Measurements from ENCODE around the gene GCNT2.
"Not testable (repeated sequence)": the region's sequence is repeated elsewhere in the genome, so short reads cannot be mapped to it uniquely, and the experiment has no call there.

GCNT2 gene

DNA sequence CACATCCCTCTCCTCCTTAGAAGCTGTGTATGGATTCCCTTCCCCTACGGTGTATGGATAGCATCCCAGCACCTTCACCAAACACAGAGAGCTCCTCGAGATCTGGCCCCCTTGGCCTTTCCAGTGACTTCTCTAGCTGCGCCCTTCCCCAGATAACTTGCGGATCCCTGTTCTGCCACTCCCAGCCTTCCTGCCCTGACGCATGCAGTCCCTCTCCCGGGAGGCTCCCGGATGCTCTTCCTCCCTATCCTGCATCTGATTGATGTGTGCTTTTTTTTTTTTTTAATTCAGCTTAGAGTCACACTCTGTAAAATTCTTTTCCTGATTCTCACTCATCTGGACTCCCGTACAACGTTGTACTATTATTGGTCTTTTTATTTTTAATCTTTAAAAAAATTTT is 44.8 kb downstream of the GCNT2 start:
- no peaks in the 10 kb centered on the region for H3K9me3 Mint-ChIP-seq
- no peaks in the 10 kb centered on the region for H3K27me3 Mint-ChIP-seq
- H3K27ac Mint-ChIP-seq, result no peak overlapping the region
- no peaks in the 10 kb centered on the region for H3K36me3 Mint-ChIP-seq
- no peaks in the 10 kb centered on the region for H3K4me1 Mint-ChIP-seq
- CTCF ChIA-PET, result no interaction called here
- no peak overlapping the region for H3K4me3 Mint-ChIP-seq
- DNase-seq, result no peak

DNA sequence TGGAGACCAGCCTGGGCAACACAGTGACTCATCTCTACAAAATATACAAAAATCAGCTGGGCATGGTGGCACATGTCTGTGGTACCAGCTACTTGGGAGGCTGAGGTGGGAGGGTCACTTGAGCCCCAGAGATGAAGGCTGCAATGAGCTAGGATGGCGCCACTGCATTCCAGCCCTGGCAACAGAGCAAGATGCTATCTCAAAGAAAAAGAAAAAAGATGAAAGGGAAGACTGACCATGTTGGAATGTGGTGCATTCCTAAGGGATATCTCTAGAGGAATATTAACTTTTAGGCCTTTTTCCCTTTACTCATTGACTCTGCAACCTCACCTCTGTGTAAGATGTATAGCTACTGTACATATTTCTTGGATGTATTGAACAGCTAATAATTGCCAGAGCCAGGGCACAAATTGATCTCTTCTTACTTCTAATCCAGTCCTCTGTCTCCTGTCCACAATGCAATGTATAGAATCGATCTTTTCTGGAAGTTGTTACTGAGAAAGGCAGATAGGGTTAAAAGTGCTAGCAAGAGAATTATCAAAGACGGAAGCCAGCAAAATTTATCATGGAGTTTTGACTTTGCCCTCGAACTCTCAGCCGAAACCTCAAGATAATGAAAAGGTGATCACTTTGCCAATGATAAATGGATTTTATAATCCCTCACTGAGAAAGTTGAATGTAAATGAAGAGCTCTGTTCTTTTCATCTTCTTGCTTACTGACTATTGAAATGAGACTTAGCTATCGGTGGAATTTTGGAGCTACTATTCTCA is 46.3 kb downstream of the GCNT2 start:
- CTCF ChIA-PET, result no interaction called here
- DNase-seq, result no peak
- H3K4me3 Mint-ChIP-seq, result no peak overlapping the region
- H3K27ac Mint-ChIP-seq, result no peak overlapping the region
- H3K36me3 Mint-ChIP-seq, result no peaks in the 10 kb centered on the region
- no peaks in the 10 kb centered on the region for H3K4me1 Mint-ChIP-seq
- no peaks in the 10 kb centered on the region for H3K27me3 Mint-ChIP-seq
- no peaks in the 10 kb centered on the region for H3K9me3 Mint-ChIP-seq

DNA sequence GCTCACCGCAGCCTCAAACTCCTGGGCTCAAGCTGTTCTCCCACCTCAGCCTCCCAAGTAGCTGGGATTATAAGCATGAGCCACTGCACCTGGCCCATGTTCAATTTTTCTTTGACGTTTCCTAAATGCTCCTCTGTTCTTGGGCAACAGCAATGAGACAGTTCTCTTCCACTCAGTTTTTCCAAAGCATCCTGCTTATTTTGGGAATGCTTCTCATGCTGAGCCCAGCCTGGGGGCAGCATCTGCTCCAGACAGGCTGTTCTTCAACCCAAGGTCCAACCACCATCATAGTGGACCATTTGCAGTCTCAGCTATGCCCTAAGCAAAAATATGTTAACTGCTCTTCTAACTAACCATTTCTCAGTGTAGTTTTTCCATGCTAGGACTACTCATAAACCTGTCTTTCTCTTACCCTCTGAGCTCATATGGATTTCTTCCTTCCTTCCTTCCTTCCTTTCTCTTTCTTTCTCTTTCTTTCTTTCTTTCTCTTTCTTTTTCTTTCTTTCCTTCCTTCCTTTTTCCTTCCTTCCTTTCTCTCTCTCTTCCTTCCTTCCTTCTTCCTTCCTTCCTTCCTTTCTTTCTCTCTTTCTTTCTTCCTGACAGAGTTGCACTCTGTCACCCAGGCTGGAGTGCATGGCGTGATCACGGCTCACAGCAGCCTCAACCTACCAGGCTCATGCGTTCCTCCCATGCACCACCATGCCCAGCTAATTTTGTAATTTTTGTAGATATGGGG is 48.4 kb downstream of the GCNT2 start:
- no peak overlapping the region for H3K4me3 Mint-ChIP-seq
- no peak for DNase-seq
- H3K4me1 Mint-ChIP-seq, result no peaks in the 10 kb centered on the region
- H3K36me3 Mint-ChIP-seq, result no peaks in the 10 kb centered on the region
- H3K27ac Mint-ChIP-seq, result no peak overlapping the region
- H3K9me3 Mint-ChIP-seq, result no peaks in the 10 kb centered on the region
- no peaks in the 10 kb centered on the region for H3K27me3 Mint-ChIP-seq
- CTCF ChIA-PET, result no interaction called here

GRCh38 chr6:10575519-10575918 is 54.4 kb downstream of the GCNT2 start:
- H3K4me3 Mint-ChIP-seq, H3K27ac Mint-ChIP-seq, CTCF ChIA-PET, H3K4me1 Mint-ChIP-seq, H3K9me3 Mint-ChIP-seq, DNase-seq, H3K36me3 Mint-ChIP-seq, H3K27me3 Mint-ChIP-seq: not testable (repeated sequence)

DNA sequence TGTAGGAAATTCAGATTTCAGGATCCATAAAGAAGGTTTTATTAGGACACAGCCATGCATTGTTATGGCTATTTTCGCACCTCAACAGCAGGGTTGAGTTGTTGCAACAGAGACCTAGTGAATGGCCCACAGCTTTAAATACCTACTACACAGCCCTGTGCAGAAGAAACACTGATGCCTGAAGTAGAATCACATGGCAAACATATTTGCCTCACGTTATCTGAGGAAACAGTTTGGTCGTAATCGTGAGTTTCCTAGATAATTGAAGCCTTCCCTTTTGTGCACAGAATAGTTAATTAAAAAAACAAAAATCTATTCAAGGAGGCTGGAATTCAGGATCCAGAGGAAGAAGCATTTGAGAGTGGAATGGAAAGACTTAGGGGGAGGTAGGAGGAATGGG is 55.1 kb downstream of the GCNT2 start:
- Mint-ChIP-seq H3K9me3 (no peaks in the 10 kb centered on the region), H3K4me3 (no peak overlapping the region), H3K27ac (no peak overlapping the region), H3K27me3 (no peaks in the 10 kb centered on the region), H3K36me3 (no peaks in the 10 kb centered on the region), H3K4me1 (no peaks in the 10 kb centered on the region)
- DNase-seq, result no peak
- CTCF ChIA-PET, result no interaction called here

DNA sequence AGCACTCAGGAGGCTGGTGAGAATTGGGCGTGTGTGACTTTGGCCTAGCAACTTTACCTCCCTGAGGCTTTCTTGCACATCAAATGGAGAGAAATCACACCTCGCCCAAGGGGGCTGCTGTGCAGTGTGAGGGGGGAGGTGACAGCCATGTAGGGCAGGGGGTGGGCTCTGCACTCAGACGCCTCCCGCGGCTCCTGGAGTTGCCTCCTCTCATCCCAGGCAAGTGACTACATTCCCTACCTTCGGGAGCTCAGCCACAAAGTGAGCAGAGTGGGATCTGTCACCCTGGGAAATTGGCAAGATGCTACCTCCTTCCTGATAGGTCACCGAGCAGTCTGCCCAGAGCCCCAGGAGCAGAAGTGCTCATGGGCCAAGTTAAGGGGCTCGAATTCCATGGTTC is 56.0 kb downstream of the GCNT2 start:
- Mint-ChIP-seq H3K36me3 (no peaks in the 10 kb centered on the region), H3K9me3 (no peaks in the 10 kb centered on the region), H3K4me1 (no peaks in the 10 kb centered on the region), H3K27me3 (no peaks in the 10 kb centered on the region), H3K4me3 (no peak overlapping the region), H3K27ac (no peak overlapping the region)
- CTCF ChIA-PET, result no interaction called here
- no peak for DNase-seq

- Mint-ChIP-seq H3K27me3 (no peaks in the 10 kb centered on the region), H3K27ac (no peak overlapping the region), H3K4me1 (peaks cover 13% of the 10 kb centered on the region), H3K9me3 (no peaks in the 10 kb centered on the region), H3K4me3 (no peak overlapping the region), H3K36me3 (no peaks in the 10 kb centered on the region)
- CTCF ChIA-PET, result interaction anchor here (0.8 kb wide), 1 partner anchor 19 kb away, joined by 3 read pairs; no protein-coding TSS in a partner anchor
- no peak for DNase-seq
These were observed 57.6 kb downstream of the GCNT2 start for GRCh38 chr6:10578723-10579122.

GRCh38 chr6:10579803-10580202 is 58.7 kb downstream of the GCNT2 start:
- Mint-ChIP-seq H3K4me1 (peaks cover 24% of the 10 kb centered on the region), H3K4me3 (no peak overlapping the region), H3K27ac (no peak overlapping the region), H3K9me3 (no peaks in the 10 kb centered on the region), H3K27me3 (no peaks in the 10 kb centered on the region), H3K36me3 (no peaks in the 10 kb centered on the region)
- no peak for DNase-seq
- CTCF ChIA-PET, result interaction anchor here (0.6 to 0.8 kb wide), 2 partner anchors 20 to 59 kb away, joined by 3 read pairs; no protein-coding TSS in a partner anchor

- H3K4me1 Mint-ChIP-seq, result peaks cover 28% of the 10 kb centered on the region
- DNase-seq, result no peak
- no peaks in the 10 kb centered on the region for H3K27me3 Mint-ChIP-seq
- CTCF ChIA-PET, result no interaction called here
- H3K27ac Mint-ChIP-seq, result no peak overlapping the region
- H3K36me3 Mint-ChIP-seq, result no peaks in the 10 kb centered on the region
- H3K9me3 Mint-ChIP-seq, result no peaks in the 10 kb centered on the region
- H3K4me3 Mint-ChIP-seq, result no peak overlapping the region
These were observed 59.4 kb downstream of the GCNT2 start for GRCh38 chr6:10580570-10580969.

DNA sequence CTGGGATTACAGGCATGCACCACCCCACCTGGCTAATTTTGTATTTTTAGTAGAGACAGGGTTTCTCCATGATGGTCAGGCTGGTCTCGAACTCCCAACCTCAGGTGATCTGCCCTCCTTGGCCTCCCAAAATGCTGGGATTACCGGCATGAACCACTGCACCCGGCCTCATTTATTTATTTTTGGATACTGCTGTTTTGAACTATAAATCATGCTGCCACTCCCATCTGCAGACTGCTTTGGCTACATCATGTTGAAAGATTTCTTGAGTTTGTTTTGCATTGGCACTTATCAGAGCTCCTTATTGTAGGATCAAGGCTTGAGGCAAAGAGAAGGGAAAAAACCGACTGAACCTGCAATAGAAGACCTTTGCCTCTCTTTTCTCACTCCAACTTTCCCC is 60.3 kb downstream of the GCNT2 start:
- peaks cover 28% of the 10 kb centered on the region for H3K4me1 Mint-ChIP-seq
- H3K4me3 Mint-ChIP-seq, H3K27me3 Mint-ChIP-seq, H3K36me3 Mint-ChIP-seq, CTCF ChIA-PET, H3K9me3 Mint-ChIP-seq, H3K27ac Mint-ChIP-seq, DNase-seq: not testable (repeated sequence)

GRCh38 chr6:10582774-10583508 is 61.8 kb downstream of the GCNT2 start:
- Mint-ChIP-seq H3K4me3 (no peak overlapping the region), H3K36me3 (no peaks in the 10 kb centered on the region), H3K27ac (no peak overlapping the region), H3K9me3 (no peaks in the 10 kb centered on the region), H3K4me1 (peaks cover 28% of the 10 kb centered on the region), H3K27me3 (no peaks in the 10 kb centered on the region)
- no peak for DNase-seq
- CTCF ChIA-PET, result interaction anchor here (1.2 kb wide), 1 partner anchor 72 kb away, joined by 3 read pairs; no protein-coding TSS in a partner anchor

DNA sequence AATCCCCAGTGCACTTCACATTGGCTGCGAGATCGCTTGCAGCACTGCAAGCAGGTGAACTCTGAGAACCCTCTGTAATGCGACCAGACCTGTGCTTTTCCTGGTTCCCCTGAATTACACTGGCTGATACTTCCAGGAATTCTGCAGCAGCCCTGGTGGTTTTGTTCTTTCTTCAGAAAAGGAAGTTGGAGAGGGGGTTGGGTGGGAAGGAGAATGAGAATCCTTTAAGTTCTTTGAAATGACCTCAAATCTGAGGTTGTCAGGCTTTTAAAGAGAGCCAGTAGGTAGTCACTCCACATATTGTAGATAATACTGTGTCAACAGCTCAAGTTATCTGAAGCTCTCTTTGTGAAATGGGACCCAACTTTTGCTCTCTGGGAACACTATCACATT is 62.4 kb downstream of the GCNT2 start:
- H3K4me1 Mint-ChIP-seq, result peaks cover 28% of the 10 kb centered on the region
- H3K27ac Mint-ChIP-seq, result peak overlapping the region; percentile 38
- peak; percentile 21 for DNase-seq

GRCh38 chr6:10584607-10585006 is 63.5 kb downstream of the GCNT2 start:
- DNase-seq, result no peak
- Mint-ChIP-seq H3K36me3 (no peaks in the 10 kb centered on the region), H3K4me3 (no peak overlapping the region), H3K27ac (no peak overlapping the region), H3K27me3 (no peaks in the 10 kb centered on the region), H3K4me1 (peaks cover 28% of the 10 kb centered on the region), H3K9me3 (no peaks in the 10 kb centered on the region)
- CTCF ChIA-PET, result no interaction called here

More for the DNA sequence above, 62.4 kb downstream of the GCNT2 start:
- CTCF ChIA-PET, result no interaction called here
- Mint-ChIP-seq H3K9me3 (no peaks in the 10 kb centered on the region), H3K4me3 (no peak overlapping the region), H3K27me3 (no peaks in the 10 kb centered on the region), H3K36me3 (no peaks in the 10 kb centered on the region)

DNA sequence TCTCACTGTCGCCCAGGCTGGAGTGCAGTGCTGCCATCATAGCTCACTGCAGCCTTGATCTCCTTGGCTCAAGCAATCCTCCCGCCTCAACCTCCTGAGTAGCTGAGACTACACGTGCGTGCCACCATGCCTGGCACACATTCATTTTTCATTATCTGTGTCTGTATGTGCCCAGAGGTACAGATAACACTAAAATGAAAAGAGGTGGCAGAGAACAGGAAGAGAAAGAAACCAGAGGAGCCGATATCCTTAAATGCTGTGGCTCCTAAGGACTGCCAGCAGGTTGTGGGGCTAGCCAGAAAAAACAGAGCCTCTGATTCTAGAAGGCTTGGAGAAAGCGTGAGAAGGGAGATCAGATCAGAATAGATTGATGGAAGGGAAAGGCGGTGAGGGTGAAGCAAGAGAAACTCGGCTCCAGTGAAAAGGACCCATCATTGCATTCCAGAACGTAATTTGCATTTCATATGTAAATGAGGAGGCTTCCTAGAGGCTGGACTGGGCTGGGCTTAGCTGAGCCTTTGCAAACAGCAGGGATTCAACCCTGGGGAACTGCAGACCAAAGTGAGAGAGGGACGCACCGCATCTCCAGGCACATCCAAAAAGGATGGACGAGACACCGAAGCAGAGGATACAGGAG is 64.2 kb downstream of the GCNT2 start:
- Mint-ChIP-seq H3K27me3 (no peaks in the 10 kb centered on the region), H3K9me3 (no peaks in the 10 kb centered on the region), H3K36me3 (no peaks in the 10 kb centered on the region), H3K27ac (no peak overlapping the region), H3K4me3 (no peak overlapping the region), H3K4me1 (peaks cover 28% of the 10 kb centered on the region)
- no peak for DNase-seq
- CTCF ChIA-PET, result no interaction called here
